Measurements from ENCODE around the gene HDHD3. TPM values are rescaled to one million over a fixed set of nuclear protein-coding genes. Genes with fewer than 3 reads are reported as not detected.
"Not testable (repeated sequence)": the region's sequence is repeated elsewhere in the genome, so short reads cannot be mapped to it uniquely, and the experiment has no call there.

HDHD3 gene
- total and polyA plus RNA-seq, 12 donors, result 89.1 to 343 (median 194) TPM

- Histone ChIP-seq H3K27me3 (no peaks in the 10 kb centered on the region), H3K27ac (peak overlapping the region in 4 of 5 donors; percentile 92 to 97 (median 96)), H3K4me3 (peak overlapping the region; percentile 20 to 96 (median 68)), H3K4me1 (replicated peaks in 1 of 2) (peaks cover 0 to 22% of the 10 kb centered on the region in 2 donors), H3K9me3 (replicated peaks in 1 of 3) (no peaks in the 10 kb centered on the region), H3K36me3 (replicated peaks in 1 of 2) (peaks cover 0 to 20% of the 10 kb centered on the region in 2 donors)
- TF ChIP-seq, protein P1, sequence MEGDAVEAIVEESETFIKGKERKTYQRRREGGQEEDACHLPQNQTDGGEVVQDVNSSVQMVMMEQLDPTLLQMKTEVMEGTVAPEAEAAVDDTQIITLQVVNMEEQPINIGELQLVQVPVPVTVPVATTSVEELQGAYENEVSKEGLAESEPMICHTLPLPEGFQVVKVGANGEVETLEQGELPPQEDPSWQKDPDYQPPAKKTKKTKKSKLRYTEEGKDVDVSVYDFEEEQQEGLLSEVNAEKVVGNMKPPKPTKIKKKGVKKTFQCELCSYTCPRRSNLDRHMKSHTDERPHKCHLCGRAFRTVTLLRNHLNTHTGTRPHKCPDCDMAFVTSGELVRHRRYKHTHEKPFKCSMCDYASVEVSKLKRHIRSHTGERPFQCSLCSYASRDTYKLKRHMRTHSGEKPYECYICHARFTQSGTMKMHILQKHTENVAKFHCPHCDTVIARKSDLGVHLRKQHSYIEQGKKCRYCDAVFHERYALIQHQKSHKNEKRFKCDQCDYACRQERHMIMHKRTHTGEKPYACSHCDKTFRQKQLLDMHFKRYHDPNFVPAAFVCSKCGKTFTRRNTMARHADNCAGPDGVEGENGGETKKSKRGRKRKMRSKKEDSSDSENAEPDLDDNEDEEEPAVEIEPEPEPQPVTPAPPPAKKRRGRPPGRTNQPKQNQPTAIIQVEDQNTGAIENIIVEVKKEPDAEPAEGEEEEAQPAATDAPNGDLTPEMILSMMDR (IDR thresholded peaks at IDR 0.05), result no peak
- TF ChIP-seq POLR2A (IDR thresholded peaks at IDR 0.05), result no peak
- 28 to 42% (median 35%) methylated on average over 10 of the region's 10 CpGs for WGBS, 4 donors
- intact Hi-C loops (cut with DNase I), result loop anchor here (5.0 to 10.0 kb wide), 2 partner anchors 97 to 105 kb away; partner anchors contain the start of gene RNF183 (in 1 of the 2)
- no peak for DNase-seq
Measured at GRCh38 chr9:113409481-113409880, 32.7 kb upstream of the HDHD3 start.

- not testable (repeated sequence) for H3K9me3 ChIP-seq (replicated peaks in 1 of 3); H3K4me3 ChIP-seq; H3K27me3 ChIP-seq
- intact Hi-C loops (cut with DNase I), result loop anchor here (5.0 to 10.0 kb wide), 2 partner anchors 95 to 102 kb away; partner anchors contain the start of gene RNF183 (in 1 of the 2)
- peak overlapping the region in 2 of 5 donors; percentile 25 to 40 for H3K27ac ChIP-seq
- peak; percentile 72 to 94 (median 85) for DNase-seq
- H3K4me1 ChIP-seq (replicated peaks in 1 of 2), result peaks cover 0 to 22% of the 10 kb centered on the region in 2 donors
- TF ChIP-seq, protein P1 (IDR thresholded peaks at IDR 0.05), result peak; percentile 58 to 96 (median 90)
- WGBS, 4 donors, result 24 to 29% (median 26%) methylated on average over 7 of the region's 7 CpGs
- H3K36me3 ChIP-seq (replicated peaks in 1 of 2), result peaks cover 0 to 20% of the 10 kb centered on the region in 2 donors
Measured at GRCh38 chr9:113406873-113407511, 30.2 kb upstream of the HDHD3 start.

GRCh38 chr9:113406353-113406752 is 29.6 kb upstream of the HDHD3 start:
- H3K27me3 ChIP-seq; DNase-seq; H3K9me3 ChIP-seq (replicated peaks in 1 of 3); H3K4me3 ChIP-seq: not testable (repeated sequence)
- peak overlapping the region in 2 of 5 donors; percentile 25 to 40 for H3K27ac ChIP-seq
- WGBS, 4 donors, result 81 to 92% (median 84%) methylated on average over 9 of the region's 9 CpGs
- intact Hi-C loops (cut with DNase I), result loop anchor here (5.0 to 10.0 kb wide), 2 partner anchors 94 to 102 kb away; partner anchors contain the start of gene RNF183 (in 1 of the 2)
- H3K4me1 ChIP-seq (replicated peaks in 1 of 2), result peaks cover 0 to 22% of the 10 kb centered on the region in 2 donors
- H3K36me3 ChIP-seq (replicated peaks in 1 of 2), result peaks cover 0 to 20% of the 10 kb centered on the region in 2 donors

DNA sequence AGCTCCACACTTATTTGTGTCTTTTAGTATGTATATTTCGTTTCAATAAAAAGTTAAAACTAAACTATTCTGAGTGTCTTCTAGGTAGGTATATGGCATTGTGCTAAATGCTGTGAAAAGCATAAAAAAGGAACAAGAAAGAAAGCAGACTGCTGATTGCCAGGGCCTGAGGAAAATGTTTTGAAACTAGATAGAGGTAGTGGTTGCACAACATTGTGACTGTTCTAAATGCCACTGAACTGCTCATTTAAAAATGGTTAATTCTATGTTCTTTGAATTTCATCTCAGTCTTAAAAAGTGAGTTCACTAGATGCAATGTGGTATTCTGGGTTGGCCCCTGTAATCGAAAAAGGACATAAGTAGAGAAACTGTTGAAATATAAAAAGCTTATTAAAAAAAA is 26.9 kb upstream of the HDHD3 start:
- DNase-seq, result no peak
- no peaks in the 10 kb centered on the region for H3K27me3 ChIP-seq
- intact Hi-C loops (cut with DNase I), result loop anchor here in 1 of 2 donors (10.0 kb wide), 1 partner anchor 99 kb away; the partner anchor contains the start of gene RNF183
- H3K27ac ChIP-seq, result no peak overlapping the region
- peaks cover 6 to 29% of the 10 kb centered on the region in 2 donors for H3K4me1 ChIP-seq (replicated peaks in 1 of 2)
- H3K4me3 ChIP-seq, result no peak overlapping the region
- TF ChIP-seq, protein P1 (IDR thresholded peaks at IDR 0.05), result no peak
- TF ChIP-seq POLR2A (IDR thresholded peaks at IDR 0.05), result no peak
- WGBS, 4 donors, result 41 to 57% (median 48%) methylated on average over 2 of the region's 2 CpGs
- H3K9me3 ChIP-seq (replicated peaks in 1 of 3), result no peaks in the 10 kb centered on the region
- H3K36me3 ChIP-seq (replicated peaks in 1 of 2), result peaks cover 0 to 15% of the 10 kb centered on the region in 2 donors

Data from adrenal gland (tissue), 12 donors.